SK-N-SH treated with all-trans-retinoic acid at 6 μM for 48 hours (cell line): ENCODE results near the gene MARK1.

Source experiments
- ATAC-seq: fragments of 200-7000 bp; cut with Tn5 transposase; 3 replicates; pipeline ENCODE4 v1.9.1; 2020; ENCODE audit warnings: mild to moderate bottlenecking, moderate library complexity
- ARNTL ChIP-seq: fragments of 450-650 bp; formaldehyde crosslinking; IDR thresholded peaks from 2 replicates; pipeline ENCODE4 v1.5.0; 2020; ENCODE audit warnings: low read depth, mild to moderate bottlenecking, moderate library complexity, borderline replicate concordance
- BACH2 ChIP-seq: fragments of 250-450 bp; sonication (Bioruptor Pico); IDR thresholded peaks from 2 replicates; pipeline ENCODE4 v1.9.0; 2021; ENCODE audit warnings: mild to moderate bottlenecking, borderline replicate concordance
- CREB5 ChIP-seq: fragments of 250-450 bp; sonication (Bioruptor Pico); IDR thresholded peaks from 2 replicates; pipeline ENCODE4 v1.5.1; 2020; ENCODE audit warnings: low read depth, mild to moderate bottlenecking, moderate library complexity
- CSDC2 ChIP-seq: fragments of 250-450 bp; sonication (Bioruptor Pico); IDR thresholded peaks from 2 replicates; pipeline ENCODE4 v1.5.0; 2020; ENCODE audit warnings: mild to moderate bottlenecking, moderate library complexity
- CSRNP3 ChIP-seq: fragments of 250-450 bp; sonication (Bioruptor Pico); IDR thresholded peaks from 2 replicates; pipeline ENCODE4 v1.5.1; 2021; ENCODE audit warnings: mild to moderate bottlenecking, moderate library complexity
- ESRRG ChIP-seq: fragments of 250-450 bp; sonication (Bioruptor Pico); IDR thresholded peaks from 2 replicates; pipeline ENCODE4 v1.6.1; 2021; ENCODE audit warnings: mild to moderate bottlenecking
- GLIS3 ChIP-seq: fragments of 250-450 bp; sonication (Bioruptor Pico); IDR thresholded peaks from 2 replicates; pipeline ENCODE4 v1.5.0; 2020; ENCODE audit warnings: mild to moderate bottlenecking, moderate library complexity
- ISL1 ChIP-seq: fragments of 250-450 bp; sonication (Bioruptor Pico); IDR thresholded peaks from 2 replicates; pipeline ENCODE4 v2.1.2; 2022; ENCODE audit warnings: mild to moderate bottlenecking, moderate library complexity
- OSR1 ChIP-seq: fragments of 250-450 bp; sonication (Bioruptor Pico); IDR thresholded peaks from 2 replicates; pipeline ENCODE4 v1.8.0; 2022; ENCODE audit warnings: moderate library complexity, mild to moderate bottlenecking, inconsistent platforms
- PATZ1 ChIP-seq: fragments of 250-450 bp; sonication (Bioruptor Pico); IDR thresholded peaks from 2 replicates; pipeline ENCODE4 v1.8.0; 2020; ENCODE audit warnings: mild to moderate bottlenecking, moderate library complexity, borderline replicate concordance
- POU6F1 ChIP-seq: fragments of 250-450 bp; sonication (Bioruptor Pico); IDR thresholded peaks from 2 replicates; pipeline ENCODE4 v1.8.0; 2021; ENCODE audit warnings: low read depth, mild to moderate bottlenecking, moderate library complexity, borderline replicate concordance
- PPARA ChIP-seq: fragments of 250-450 bp; sonication (Bioruptor Pico); IDR thresholded peaks from 2 replicates; pipeline ENCODE4 v1.5.0; 2020; ENCODE audit warnings: mild to moderate bottlenecking, borderline replicate concordance
- RARB ChIP-seq: fragments of 250-450 bp; sonication (Bioruptor Pico); IDR thresholded peaks from 2 replicates; pipeline ENCODE4 v1.8.0; 2021; ENCODE audit warnings: mild to moderate bottlenecking, moderate library complexity
- SNAI2 ChIP-seq: fragments of 250-450 bp; sonication (Bioruptor Pico); IDR thresholded peaks from 2 replicates; pipeline ENCODE4 v1.5.0; 2020; ENCODE audit warnings: mild to moderate bottlenecking, moderate library complexity
- TCF4 ChIP-seq: fragments of 250-450 bp; sonication (Bioruptor Pico); IDR thresholded peaks from 2 replicates; pipeline ENCODE4 v1.8.0; 2021; ENCODE audit warnings: mild to moderate bottlenecking, moderate library complexity, borderline replicate concordance
- TOX ChIP-seq: fragments of 250-450 bp; sonication (Bioruptor Pico); IDR thresholded peaks from 2 replicates; pipeline ENCODE4 v1.8.0; 2021; ENCODE audit warnings: mild to moderate bottlenecking, moderate library complexity, borderline replicate concordance
- ZC3H10 ChIP-seq: fragments of 250-450 bp; sonication (Bioruptor Pico); IDR thresholded peaks from 2 replicates; pipeline ENCODE4 v1.5.1; 2021; ENCODE audit warnings: mild to moderate bottlenecking, moderate library complexity
- ZFP3 ChIP-seq: fragments of 250-450 bp; sonication (Bioruptor Pico); IDR thresholded peaks from 2 replicates; pipeline ENCODE4 v1.5.0; 2020; ENCODE audit warnings: mild to moderate bottlenecking, moderate library complexity
- ZFP30 ChIP-seq: fragments of 450-650 bp; formaldehyde crosslinking; IDR thresholded peaks from 2 replicates; pipeline ENCODE4 v1.5.0; 2022; ENCODE audit warnings: mild to moderate bottlenecking, moderate library complexity
- ZNF565 ChIP-seq: fragments of 450-650 bp; formaldehyde crosslinking; conservative IDR thresholded peaks from 2 replicates; pipeline ENCODE4 v1.5.0; 2020; ENCODE audit warnings: low read depth, mild to moderate bottlenecking, moderate library complexity
- ZNF70 ChIP-seq: fragments of 450-650 bp; formaldehyde crosslinking; IDR thresholded peaks from 2 replicates; pipeline ENCODE4 v1.5.0; 2020; ENCODE audit warnings: mild to moderate bottlenecking, moderate library complexity
- ZNF8 ChIP-seq: fragments of 450-650 bp; formaldehyde crosslinking; IDR thresholded peaks from 2 replicates; pipeline ENCODE4 v1.5.0; 2020; ENCODE audit warnings: mild to moderate bottlenecking, moderate library complexity

Gene MARK1

GRCh38 chr1:220563564-220563963 lies 35.6 kb downstream of the MARK1 start:
- no peak for ATAC-seq
- TF ChIP-seq TOX (CRISPR knock-in tag) (no peak), ZNF8 (CRISPR knock-in tag) (no peak), CSRNP3 (CRISPR knock-in tag) (no peak), ZFP3 (CRISPR knock-in tag) (no peak), ESRRG (no peak), TCF4 (no peak), ZNF565 (no peak), ARNTL (CRISPR knock-in tag) (no peak), ZNF70 (CRISPR knock-in tag) (no peak), GLIS3 (CRISPR knock-in tag) (no peak), ISL1 (CRISPR knock-in tag) (no peak), OSR1 (no peak), ZC3H10 (no peak), PATZ1 (CRISPR knock-in tag) (no peak), CREB5 (CRISPR knock-in tag) (no peak), ZFP30 (CRISPR knock-in tag) (no peak), PPARA (CRISPR knock-in tag) (no peak)

- ATAC-seq: no peak
- TF ChIP-seq ISL1 (CRISPR knock-in tag) (no peak), ZNF8 (CRISPR knock-in tag) (no peak), TCF4 (no peak), ZC3H10 (no peak), RARB (CRISPR knock-in tag) (no peak), ARNTL (CRISPR knock-in tag) (no peak), ZFP3 (CRISPR knock-in tag) (no peak), ZFP30 (CRISPR knock-in tag) (no peak), ZNF70 (CRISPR knock-in tag) (no peak), ESRRG (no peak), TOX (CRISPR knock-in tag) (no peak), BACH2 (CRISPR knock-in tag) (no peak), PATZ1 (CRISPR knock-in tag) (no peak), CSRNP3 (CRISPR knock-in tag) (no peak), POU6F1 (no peak), GLIS3 (CRISPR knock-in tag) (no peak), ZNF565 (no peak), CSDC2 (CRISPR knock-in tag) (no peak), SNAI2 (CRISPR knock-in tag) (no peak), CREB5 (CRISPR knock-in tag) (no peak)
Measured at GRCh38 chr1:220564216-220564615, 36.3 kb downstream of the MARK1 start.
